Cortex of kidney (tissue), 1 donor: ENCODE results near the gene LHX5.
"Not testable (repeated sequence)": the region's sequence is repeated elsewhere in the genome, so short reads cannot be mapped to it uniquely, and the experiment has no call there.

Source experiments
- DNase-seq: peaks from one replicate; lab custom pipeline; 2025; lab: John Stamatoyannopoulos, UW

Gene LHX5

DNA sequence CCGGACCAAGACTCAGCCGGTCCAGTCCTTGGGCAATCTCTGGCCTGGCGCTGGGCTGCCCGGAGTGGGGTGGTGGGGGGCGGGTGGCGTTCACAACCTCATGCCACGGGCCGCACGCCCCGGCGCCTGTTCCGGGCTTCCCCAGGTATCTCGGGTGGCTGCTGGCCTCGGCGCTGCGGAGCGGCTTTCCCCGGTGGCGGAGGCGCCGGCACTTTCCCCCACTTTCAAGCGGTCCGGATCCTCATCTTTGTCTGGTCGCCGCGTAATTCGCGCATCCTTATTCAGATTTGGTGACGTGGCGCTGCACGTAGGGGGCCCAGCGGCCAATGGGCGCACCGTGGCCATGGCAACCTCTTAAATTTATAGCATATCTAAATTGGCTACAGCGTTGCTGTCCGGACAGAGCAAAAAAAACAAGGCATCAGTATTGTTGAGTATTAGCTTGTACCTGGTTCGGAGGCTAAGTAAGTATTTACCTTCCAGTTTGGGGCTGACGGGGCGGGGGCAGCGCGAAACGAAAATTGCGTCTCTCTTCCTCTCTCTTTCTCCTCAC is at the start of gene LHX5:
LHX5 (minus strand) TSS at position 253 of the 553 bp plus-strand sequence. CDS start 373 bp downstream, outside the sequence.
- DNase-seq, result no peak

GRCh38 chr12:113519464-113520307 is 48.0 kb upstream of the LHX5 start:
- no peak for DNase-seq

DNA sequence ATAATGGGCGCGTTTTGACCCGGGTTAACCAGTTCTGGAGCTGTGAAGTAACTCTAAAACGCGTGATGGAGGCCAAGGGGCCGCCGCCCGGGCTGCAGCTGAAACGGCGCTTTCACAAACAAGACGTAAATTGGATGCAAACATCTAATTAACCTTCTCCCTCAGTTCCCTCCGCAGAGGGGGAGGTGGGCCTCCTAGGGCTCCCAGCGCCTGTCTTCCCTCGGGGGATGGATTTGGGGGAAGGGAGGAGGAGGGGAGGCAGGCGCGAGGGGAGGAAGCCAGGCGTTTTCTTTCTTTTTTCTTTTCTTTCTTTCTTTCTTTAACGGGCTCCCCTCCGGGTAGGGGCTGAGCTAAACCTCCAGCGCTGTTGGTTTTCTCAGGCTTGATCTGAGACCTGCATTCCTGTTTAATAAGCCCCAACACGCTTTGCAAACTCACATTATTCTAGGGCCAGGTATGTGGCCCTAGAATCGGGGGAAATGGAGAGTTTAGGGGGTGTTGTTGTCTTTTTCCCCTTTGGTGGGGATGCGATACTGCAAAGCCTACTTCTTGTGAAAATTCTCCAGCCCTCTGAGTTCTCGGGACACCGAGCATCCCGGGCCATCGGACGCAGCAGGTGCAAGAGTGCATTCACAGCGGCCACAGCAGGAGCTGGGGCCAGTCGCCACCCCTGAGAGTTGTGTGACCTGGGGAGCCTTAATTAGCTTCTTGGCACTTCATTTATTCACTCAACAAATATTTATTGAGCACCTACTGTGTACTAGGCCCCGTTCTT is 43.6 kb upstream of the LHX5 start:
- DNase-seq, result no peak

DNA sequence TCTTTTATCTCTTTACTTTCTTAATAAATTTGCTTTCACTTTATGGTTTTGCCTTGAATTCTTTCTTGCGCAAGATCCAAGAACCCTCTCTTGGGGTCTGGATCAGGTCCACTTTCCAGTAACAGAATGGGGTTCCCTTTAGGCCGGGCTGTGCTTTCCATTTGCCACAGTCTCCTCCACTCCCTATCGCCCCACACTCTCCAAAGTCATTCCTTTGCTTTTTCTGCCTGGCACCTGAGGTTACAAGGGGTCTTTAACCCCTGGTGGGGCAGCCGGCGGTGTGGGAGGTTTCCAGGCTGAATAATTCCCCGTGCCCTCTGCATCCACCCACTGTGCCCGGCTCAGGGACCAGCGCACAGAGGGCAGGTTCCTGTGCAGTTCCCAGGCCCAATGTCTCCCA is 42.9 kb upstream of the LHX5 start:
- no peak for DNase-seq

DNA sequence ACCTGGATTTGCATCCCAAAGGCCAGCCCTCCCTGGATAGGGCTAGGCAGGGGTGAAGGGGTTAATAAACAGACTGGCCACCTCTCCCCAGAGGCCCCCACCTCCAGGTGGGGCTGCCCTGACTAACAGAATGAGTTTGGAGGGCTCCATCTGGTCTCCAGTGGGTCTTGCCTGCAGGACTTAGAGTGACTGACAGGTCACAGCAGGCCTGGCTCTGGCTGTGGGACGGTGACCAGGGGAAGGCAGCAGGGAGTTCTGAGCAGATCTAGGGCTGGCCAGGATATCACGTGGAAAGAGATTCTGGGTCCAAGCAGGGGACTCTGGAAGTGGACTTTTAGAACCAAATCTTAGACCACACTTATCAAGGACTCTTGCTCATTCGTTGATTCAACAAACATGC is 40.9 kb upstream of the LHX5 start:
- DNase-seq, result no peak

- no peak for DNase-seq
These were observed 35.2 kb upstream of the LHX5 start for GRCh38 chr12:113506867-113507266.

GRCh38 chr12:113505941-113506340 is 34.3 kb upstream of the LHX5 start:
- no peak for DNase-seq

- no peak for DNase-seq
These were observed 33.2 kb upstream of the LHX5 start for GRCh38 chr12:113504917-113505316.

GRCh38 chr12:113500782-113501311 is 29.2 kb upstream of the LHX5 start:
- DNase-seq, result no peak

- DNase-seq, result no peak
These were observed 28.6 kb upstream of the LHX5 start for GRCh38 chr12:113500306-113500675.

DNA sequence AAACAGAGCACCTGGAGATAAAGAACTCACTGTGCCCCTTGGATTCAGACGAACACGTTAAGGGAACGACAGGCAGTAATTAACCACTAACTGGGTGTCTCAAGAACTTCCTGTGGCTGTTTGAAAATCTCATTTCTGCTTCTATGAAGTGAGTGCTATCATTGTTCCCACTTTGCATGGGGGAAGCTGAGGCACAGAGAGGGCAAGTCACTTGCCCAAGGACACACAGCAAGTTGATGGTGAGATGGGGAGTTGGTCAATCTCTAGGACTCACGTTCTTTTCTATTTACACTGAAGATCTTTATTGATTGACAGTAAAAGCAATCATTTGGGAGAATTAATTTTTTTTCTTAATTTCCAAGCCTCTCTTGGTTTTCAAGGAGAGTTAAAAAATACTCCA is 26.8 kb upstream of the LHX5 start:
- DNase-seq, result no peak

- DNase-seq, result no peak
These were observed 26.0 kb upstream of the LHX5 start for GRCh38 chr12:113497693-113498092.

DNA sequence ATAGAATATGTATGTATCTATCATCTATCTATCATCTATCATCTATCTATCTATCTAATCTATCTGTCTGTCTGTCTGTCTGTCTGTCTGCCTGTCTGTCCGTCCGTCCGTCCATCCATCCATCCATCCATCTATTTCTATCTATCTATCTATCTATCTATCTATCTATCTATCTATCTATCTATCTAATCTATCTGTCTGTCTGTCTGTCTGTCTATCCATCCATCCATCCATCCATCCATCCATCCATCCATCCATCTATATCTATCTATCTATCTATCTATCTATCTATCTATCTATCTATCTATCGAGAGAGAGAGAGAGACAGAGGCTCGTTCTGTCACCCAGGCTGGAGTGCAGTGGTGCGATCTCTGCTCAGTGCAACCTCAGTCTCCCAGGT is 24.3 kb upstream of the LHX5 start:
- not testable (repeated sequence) for DNase-seq

DNA sequence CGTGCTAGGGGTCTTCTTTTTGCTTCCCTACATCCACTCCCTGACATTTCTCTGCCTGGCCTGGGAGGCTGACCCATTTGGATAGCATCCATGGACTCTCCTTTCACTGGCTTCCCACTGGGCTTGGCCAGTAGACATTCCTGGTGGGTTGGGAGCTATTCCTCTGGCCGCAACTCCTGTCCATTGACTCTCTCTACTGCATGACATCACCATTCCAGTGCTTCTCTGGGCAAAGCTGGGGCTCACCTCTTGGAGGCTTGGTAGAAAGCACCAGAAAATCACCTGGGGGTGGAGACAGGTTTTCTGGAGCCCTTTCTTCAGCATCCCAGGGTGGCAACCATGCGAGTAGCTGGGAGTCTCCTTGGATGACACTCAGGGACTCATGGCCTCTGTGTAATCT is 16.7 kb upstream of the LHX5 start:
- no peak for DNase-seq

DNA sequence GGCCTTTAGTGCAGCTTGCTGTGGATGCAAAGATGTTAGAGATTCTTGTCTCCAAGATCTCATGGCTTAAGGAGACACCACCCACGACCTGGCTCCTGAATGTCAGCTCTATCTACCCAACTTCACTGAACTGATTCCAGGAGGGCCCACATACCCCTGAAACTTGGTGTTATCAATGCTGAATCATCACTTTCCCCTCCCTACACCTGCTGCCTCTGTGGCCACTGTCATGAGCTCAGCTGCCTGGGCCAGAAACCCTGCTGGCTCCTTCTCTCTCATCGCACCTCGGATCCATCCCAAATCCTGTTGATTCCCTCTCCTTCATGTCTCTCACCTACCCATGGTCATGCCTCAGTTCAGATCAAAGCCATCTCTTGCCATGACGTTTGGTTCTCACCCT is 15.1 kb upstream of the LHX5 start:
- DNase-seq, result no peak

DNA sequence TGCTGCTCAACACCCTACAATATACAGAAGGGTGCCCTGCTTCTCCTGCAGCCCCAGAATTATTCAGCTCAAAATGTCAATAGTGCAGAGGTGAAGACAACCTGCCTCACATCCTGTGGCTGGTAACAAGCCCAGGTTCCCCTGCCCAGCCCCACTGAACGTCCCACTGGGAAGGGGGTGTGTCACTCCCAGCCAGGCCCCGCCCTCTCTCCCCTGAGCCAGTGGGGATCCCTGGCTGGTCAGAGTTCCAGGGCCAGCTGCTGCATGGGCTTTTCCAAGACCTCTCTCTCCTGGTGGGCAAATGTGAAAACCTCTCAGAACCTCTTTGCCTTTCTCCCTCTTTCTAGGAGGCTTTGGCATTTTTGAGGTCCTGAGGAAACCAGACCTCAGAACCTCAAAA is 13.7 kb upstream of the LHX5 start:
- DNase-seq, result no peak

DNA sequence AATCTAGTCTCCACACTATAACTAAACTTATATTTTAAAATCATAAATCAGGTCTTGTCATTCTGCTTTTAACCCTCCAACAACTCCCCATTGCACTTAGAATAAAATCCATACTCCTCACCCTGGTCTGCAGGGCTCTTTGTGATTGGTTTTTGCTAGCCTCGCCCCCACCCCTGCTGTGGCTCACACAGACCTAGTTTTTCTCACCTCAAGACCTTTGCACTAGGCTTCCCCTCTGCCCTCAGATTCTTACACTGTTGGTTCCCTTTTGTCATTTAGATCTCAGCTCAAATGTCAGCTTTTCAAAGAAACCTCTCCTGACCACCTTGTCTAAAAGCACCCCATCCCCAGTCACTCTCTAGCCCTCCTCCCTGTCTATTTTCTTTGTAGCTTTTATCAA is 10.7 kb upstream of the LHX5 start:
- no peak for DNase-seq

- no peak for DNase-seq
These were observed 8.8 kb upstream of the LHX5 start for GRCh38 chr12:113480336-113480971.

DNA sequence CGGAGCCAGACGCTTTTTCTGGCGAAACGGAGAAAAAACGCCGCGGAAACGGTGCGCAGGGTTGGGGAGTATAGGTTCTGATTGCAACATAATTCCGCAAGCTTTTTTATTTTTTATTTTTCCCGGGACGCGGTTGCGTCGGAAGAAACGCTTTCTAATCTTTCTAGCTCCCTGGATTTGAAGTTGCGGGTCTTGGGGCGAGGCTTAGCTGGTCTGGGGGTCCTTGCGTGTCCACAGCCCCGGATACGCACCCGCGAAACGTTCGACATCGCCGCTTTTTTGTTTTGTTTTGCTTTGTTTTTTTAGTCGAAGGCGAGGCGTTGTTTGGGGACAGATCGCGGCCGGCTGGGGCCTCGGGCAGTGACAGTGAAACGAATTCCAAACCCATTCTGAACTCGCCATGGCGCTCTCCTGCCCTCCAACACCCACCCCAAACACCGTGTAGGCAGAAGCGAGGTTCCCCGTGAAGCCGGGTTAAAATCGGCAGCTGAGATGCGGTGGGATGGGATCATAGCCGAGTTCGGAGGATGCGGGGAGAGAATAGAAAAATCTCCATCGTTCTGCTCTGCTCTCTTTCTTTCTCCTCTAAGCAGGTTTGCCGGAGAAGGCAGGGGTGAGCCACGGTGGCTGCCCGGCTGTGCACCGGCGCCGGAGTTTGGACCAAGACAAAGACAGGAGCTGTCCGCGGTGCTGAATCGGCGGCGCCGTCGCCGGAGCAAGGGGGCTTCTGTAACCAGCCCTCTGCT is 8.1 kb upstream of the LHX5 start:
- DNase-seq, result no peak

GRCh38 chr12:113479216-113479589 is 7.5 kb upstream of the LHX5 start:
- no peak for DNase-seq

GRCh38 chr12:113478351-113479011 is 6.8 kb upstream of the LHX5 start:
- no peak for DNase-seq
